Coronary artery (tissue), 2 donors: Measurements from ENCODE around the gene STAT5B.
"Not testable (repeated sequence)": the region's sequence is repeated elsewhere in the genome, so short reads cannot be mapped to it uniquely, and the experiment has no call there.

ENCODE experiments used
- DNase-seq: peaks from one replicate; pipeline ENCODE4 v3.0.0-alpha.2; 2017; ENCODE audit warnings: low spot score
- H3K27ac ChIP-seq, 2 donors: fragments of 200-600 bp; sonication (generic); one replicate each; pipeline ENCODE4 v1.5.1; 2016 to 2019
- H3K4me3 ChIP-seq: fragments of 200-600 bp; sonication (generic); 2 replicates; pipeline ENCODE4 v1.5.1; 2016; ENCODE audit warnings: mild to moderate bottlenecking, moderate library complexity
- CTCF ChIP-seq: fragments of 200-600 bp; sonication (generic); IDR thresholded peaks from one replicate; pipeline ENCODE4 v1.5.1; 2019; ENCODE audit warnings: antibody characterized with exemption

The STAT5B gene

GRCh38 chr17:42248351-42249179 lies 27.6 kb downstream of the STAT5B start:
- peak; percentile 91 for DNase-seq
- Histone ChIP-seq H3K4me3 (peak overlapping the region; percentile 60), H3K27ac (peak overlapping the region; percentile 82 to 84)
- TF ChIP-seq CTCF, result no peak

- Histone ChIP-seq H3K4me3 (no peak overlapping the region), H3K27ac (peak overlapping the region in 1 of 2 donors; percentile 13)
- no peak for DNase-seq
- TF ChIP-seq CTCF, result no peak
Measured at GRCh38 chr17:42247734-42248133, 28.5 kb downstream of the STAT5B start.

- no peak for TF ChIP-seq CTCF
- peak overlapping the region in 1 of 2 donors; percentile 48 for H3K27ac ChIP-seq
- no peak for DNase-seq
- no peak overlapping the region for H3K4me3 ChIP-seq
Measured at GRCh38 chr17:42246515-42246914, 29.7 kb downstream of the STAT5B start.

- H3K4me3 ChIP-seq, H3K27ac ChIP-seq, DNase-seq: not testable (repeated sequence)
Measured at GRCh38 chr17:42245183-42245582, 31.0 kb downstream of the STAT5B start.

- DNase-seq, H3K27ac ChIP-seq, H3K4me3 ChIP-seq: not testable (repeated sequence)
Measured at GRCh38 chr17:42244116-42244515, 32.1 kb downstream of the STAT5B start.

GRCh38 chr17:42243493-42243982 lies 32.7 kb downstream of the STAT5B start:
- Histone ChIP-seq H3K4me3 (no peak overlapping the region), H3K27ac (no peak overlapping the region)
- DNase-seq, result no peak
- TF ChIP-seq CTCF, result no peak

- no peak for TF ChIP-seq CTCF
- Histone ChIP-seq H3K4me3 (no peak overlapping the region), H3K27ac (no peak overlapping the region)
- no peak for DNase-seq
Measured at GRCh38 chr17:42241871-42242270, 34.3 kb downstream of the STAT5B start.

GRCh38 chr17:42240863-42241262 lies 35.3 kb downstream of the STAT5B start:
- not testable (repeated sequence) for DNase-seq

More at GRCh38 chr17:42240863-42241262, 35.3 kb downstream of the STAT5B start:
- H3K27ac ChIP-seq, H3K4me3 ChIP-seq: not testable (repeated sequence)
